ENCODE data around the gene ZFYVE16. TPM values are rescaled to one million over a fixed set of nuclear protein-coding genes. Genes with fewer than 3 reads are reported as not detected.

Gene ZFYVE16
- total RNA-seq, 4 donors from 2014 or later = 12.5 to 27.5 (median 18.2) TPM

DNA sequence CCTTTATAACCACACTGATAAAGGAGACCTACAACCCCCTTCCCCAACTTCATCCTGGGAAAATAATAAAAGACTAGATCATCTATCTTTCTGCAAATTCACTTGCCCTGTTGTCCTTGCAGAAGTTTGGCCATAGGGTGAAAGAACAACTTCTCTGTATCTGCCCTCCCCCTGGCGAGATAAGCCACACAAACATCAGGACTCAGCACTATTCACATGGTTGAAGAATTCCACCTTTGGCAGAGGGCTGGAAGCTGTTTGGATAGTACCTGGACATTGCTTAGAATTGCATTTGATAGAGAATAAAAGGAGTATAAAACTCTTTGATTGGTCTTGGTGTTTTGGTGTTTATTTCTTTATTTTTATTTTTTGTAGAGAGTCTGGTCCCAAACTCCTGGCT lies 97.0 kb downstream of the ZFYVE16 start:
- DNase-seq = no peak
- intact Hi-C loops (cut with DNase I) = no loop called here
- no peaks in the 10 kb centered on the region for H3K27me3 ChIP-seq
- no peak overlapping the region for H3K4me3 ChIP-seq
- no peak overlapping the region for H3K27ac ChIP-seq
- TF ChIP-seq, protein P1, sequence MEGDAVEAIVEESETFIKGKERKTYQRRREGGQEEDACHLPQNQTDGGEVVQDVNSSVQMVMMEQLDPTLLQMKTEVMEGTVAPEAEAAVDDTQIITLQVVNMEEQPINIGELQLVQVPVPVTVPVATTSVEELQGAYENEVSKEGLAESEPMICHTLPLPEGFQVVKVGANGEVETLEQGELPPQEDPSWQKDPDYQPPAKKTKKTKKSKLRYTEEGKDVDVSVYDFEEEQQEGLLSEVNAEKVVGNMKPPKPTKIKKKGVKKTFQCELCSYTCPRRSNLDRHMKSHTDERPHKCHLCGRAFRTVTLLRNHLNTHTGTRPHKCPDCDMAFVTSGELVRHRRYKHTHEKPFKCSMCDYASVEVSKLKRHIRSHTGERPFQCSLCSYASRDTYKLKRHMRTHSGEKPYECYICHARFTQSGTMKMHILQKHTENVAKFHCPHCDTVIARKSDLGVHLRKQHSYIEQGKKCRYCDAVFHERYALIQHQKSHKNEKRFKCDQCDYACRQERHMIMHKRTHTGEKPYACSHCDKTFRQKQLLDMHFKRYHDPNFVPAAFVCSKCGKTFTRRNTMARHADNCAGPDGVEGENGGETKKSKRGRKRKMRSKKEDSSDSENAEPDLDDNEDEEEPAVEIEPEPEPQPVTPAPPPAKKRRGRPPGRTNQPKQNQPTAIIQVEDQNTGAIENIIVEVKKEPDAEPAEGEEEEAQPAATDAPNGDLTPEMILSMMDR (IDR thresholded peaks at IDR 0.05) = no peak
- TF ChIP-seq POLR2A (IDR thresholded peaks at IDR 0.05) = no peak
- 70 to 86% methylated on average over 1 of the region's 1 CpG for WGBS, 2 donors
- H3K36me3 ChIP-seq = no peaks in the 10 kb centered on the region
- H3K9me3 ChIP-seq = no peaks in the 10 kb centered on the region
- H3K4me1 ChIP-seq = no peaks in the 10 kb centered on the region

DNA sequence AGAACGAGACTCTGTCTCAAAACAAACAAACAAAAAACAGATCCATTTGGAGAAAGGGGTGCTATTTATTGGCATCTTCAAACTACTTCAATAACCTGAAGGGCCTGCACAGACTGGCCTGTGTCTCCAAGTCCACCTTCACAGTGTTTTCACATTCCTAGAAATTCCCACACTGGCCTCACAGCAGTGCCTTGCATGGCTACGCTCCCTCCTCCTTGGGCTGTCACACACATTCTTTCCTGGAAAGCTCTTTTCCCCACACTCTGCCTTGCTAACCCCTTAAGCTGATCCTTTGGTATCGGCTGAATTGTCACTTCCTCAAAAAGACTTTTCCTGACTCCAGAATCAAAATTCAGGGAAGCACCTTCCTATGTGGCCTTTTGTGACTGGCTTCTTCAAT lies 99.8 kb downstream of the ZFYVE16 start:
- no peaks in the 10 kb centered on the region for H3K9me3 ChIP-seq
- WGBS, 2 donors = 83 to 96% methylated on average over 3 of the region's 3 CpGs
- H3K4me3 ChIP-seq = no peak overlapping the region
- H3K4me1 ChIP-seq = no peaks in the 10 kb centered on the region
- no peak for DNase-seq
- no peak for TF ChIP-seq POLR2A (IDR thresholded peaks at IDR 0.05)
- TF ChIP-seq, protein P1 (IDR thresholded peaks at IDR 0.05) = no peak
- no peak overlapping the region for H3K27ac ChIP-seq
- intact Hi-C loops (cut with DNase I) = no loop called here
- no peaks in the 10 kb centered on the region for H3K27me3 ChIP-seq
- no peaks in the 10 kb centered on the region for H3K36me3 ChIP-seq

DNA sequence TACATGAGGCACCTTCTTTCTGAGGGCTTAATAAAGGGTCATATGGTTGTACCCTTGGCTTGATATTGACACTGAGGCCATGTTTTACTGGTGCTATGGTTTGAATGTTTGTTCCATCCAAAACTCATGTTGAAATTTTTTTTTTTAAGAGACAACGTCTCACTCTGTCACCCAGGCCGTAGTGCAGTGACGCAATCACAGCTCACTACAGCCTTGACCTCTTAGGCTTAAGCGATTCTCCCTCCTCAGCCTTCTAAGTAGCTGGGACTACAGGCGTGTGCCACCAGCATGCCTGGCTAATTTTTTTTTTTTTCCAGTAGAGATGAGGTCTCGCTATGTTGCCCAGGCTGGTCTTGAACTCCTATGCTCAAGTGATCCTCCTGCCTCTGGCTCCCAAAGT lies 101.0 kb downstream of the ZFYVE16 start:
- Histone ChIP-seq H3K36me3 (no peaks in the 10 kb centered on the region), H3K4me1 (no peaks in the 10 kb centered on the region), H3K27me3 (no peaks in the 10 kb centered on the region), H3K9me3 (no peaks in the 10 kb centered on the region), H3K27ac (no peak overlapping the region), H3K4me3 (no peak overlapping the region)
- TF ChIP-seq POLR2A (IDR thresholded peaks at IDR 0.05) = no peak
- TF ChIP-seq, protein P1 (IDR thresholded peaks at IDR 0.05) = no peak
- no peak for DNase-seq
- WGBS, 2 donors = 91 to 93% methylated on average over 6 of the region's 6 CpGs
- intact Hi-C loops (cut with DNase I) = no loop called here

DNA sequence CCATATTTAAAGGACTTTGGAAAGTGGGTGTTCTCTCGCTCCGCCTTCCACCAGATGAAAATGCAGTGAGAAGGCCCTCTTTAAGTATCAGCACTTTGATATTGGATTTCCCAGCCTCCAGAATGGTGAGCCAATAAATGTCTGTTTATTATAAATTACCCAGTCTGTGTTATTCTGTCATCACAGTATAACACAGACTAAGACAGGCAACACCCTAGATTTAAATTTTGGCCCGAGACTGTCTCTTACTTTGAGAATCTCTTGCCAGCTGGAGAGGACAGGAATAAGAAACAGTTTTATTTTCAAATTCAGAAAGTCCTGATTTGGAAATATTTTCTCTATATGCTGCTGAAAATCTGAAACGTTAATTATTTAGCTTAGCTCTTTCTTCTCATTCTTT lies 101.5 kb downstream of the ZFYVE16 start:
- H3K9me3 ChIP-seq = no peaks in the 10 kb centered on the region
- no peak for DNase-seq
- intact Hi-C loops (cut with DNase I) = no loop called here
- H3K36me3 ChIP-seq = no peaks in the 10 kb centered on the region
- WGBS, 2 donors = 86 to 88% methylated on average over 4 of the region's 4 CpGs
- no peak overlapping the region for H3K4me3 ChIP-seq
- H3K27me3 ChIP-seq = no peaks in the 10 kb centered on the region
- H3K4me1 ChIP-seq = no peaks in the 10 kb centered on the region
- H3K27ac ChIP-seq = no peak overlapping the region
- TF ChIP-seq, protein P1 (IDR thresholded peaks at IDR 0.05) = no peak
- no peak for TF ChIP-seq POLR2A (IDR thresholded peaks at IDR 0.05)

DNA sequence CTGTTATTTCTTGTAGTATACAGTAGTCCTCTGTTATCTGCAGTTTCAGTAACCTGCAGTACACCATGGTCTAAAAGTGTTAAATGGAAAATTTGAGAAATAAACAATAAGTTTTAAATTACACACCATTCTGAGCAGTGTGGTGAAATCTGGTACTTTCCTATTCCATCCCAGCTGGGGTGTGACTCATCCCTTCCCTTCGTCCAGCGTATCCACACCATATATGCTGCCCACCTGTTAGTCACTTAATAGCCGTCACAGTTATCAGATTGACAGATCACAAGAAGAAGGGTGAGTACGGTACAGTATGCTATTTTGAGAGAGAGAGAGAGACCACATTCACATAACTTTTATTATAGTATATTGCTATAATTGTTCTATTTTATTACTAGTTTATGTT lies 109.0 kb downstream of the ZFYVE16 start:
- no peaks in the 10 kb centered on the region for H3K9me3 ChIP-seq
- no peak overlapping the region for H3K4me3 ChIP-seq

More for the DNA sequence above, 109.0 kb downstream of the ZFYVE16 start:
- H3K4me1 ChIP-seq = no peaks in the 10 kb centered on the region
- 48 to 57% methylated on average over 4 of the region's 4 CpGs for WGBS, 2 donors
- no peak for DNase-seq
- H3K36me3 ChIP-seq = no peaks in the 10 kb centered on the region
- no peak overlapping the region for H3K27ac ChIP-seq
- intact Hi-C loops (cut with DNase I) = no loop called here
- H3K27me3 ChIP-seq = no peaks in the 10 kb centered on the region
- TF ChIP-seq, protein P1 (IDR thresholded peaks at IDR 0.05) = no peak
- TF ChIP-seq POLR2A (IDR thresholded peaks at IDR 0.05) = no peak

Small RNA genes lying within 50 kb of the gene (small RNA-seq; reads per million reads assigned to genes)
- 0 to 0.95 (median 0.11) reads per million in 4 donors for gene RNU6-211P

Other genes starting within 250 kb of the ZFYVE16 start
- 10 to 100 TPM; 33.9 to 65.3 (median 44.6) TPM for gene SERINC5, start 152.0 kb upstream of the ZFYVE16 start, total RNA-seq
- not detected for gene SPZ1, start 88.1 kb upstream of the ZFYVE16 start, total RNA-seq
- gene FAM151B, start 80.0 kb downstream of the ZFYVE16 start, total RNA-seq = 1 to 10 TPM in 1 of 4 donors, under 1 TPM in 3; 0.38 to 3.6 (median 0.84) TPM
- gene ANKRD34B, start 162.2 kb downstream of the ZFYVE16 start, total RNA-seq = not detected
- gene MSH3, start 246.6 kb downstream of the ZFYVE16 start, total RNA-seq = 10 to 100 TPM in 3 of 4 donors, 1 to 10 TPM in 1; 6.6 to 12.5 (median 11.6) TPM
- 10 to 100 TPM in 2 of 4 donors, 1 to 10 TPM in 2; 6.2 to 22.7 (median 13.4) TPM for gene DHFR, start 246.9 kb downstream of the ZFYVE16 start, total RNA-seq